Coronary artery (tissue), 2 donors: Measurements from ENCODE around the gene DHRS13.
"Not testable (repeated sequence)": the region's sequence is repeated elsewhere in the genome, so short reads cannot be mapped to it uniquely, and the experiment has no call there.

Experiments used
- DNase-seq: peaks from one replicate; pipeline ENCODE4 v3.0.0-alpha.2; 2017; ENCODE audit warnings: low spot score
- H3K27ac ChIP-seq, 2 donors: fragments of 200-600 bp; sonication (generic); one replicate each; pipeline ENCODE4 v1.5.1; 2016 to 2019
- H3K4me3 ChIP-seq: fragments of 200-600 bp; sonication (generic); 2 replicates; pipeline ENCODE4 v1.5.1; 2016; ENCODE audit warnings: mild to moderate bottlenecking, moderate library complexity
- TF ChIP-seq, protein P1 (sequence below): fragments of 200-600 bp; sonication (generic); IDR thresholded peaks from one replicate; pipeline ENCODE4 v1.5.1; 2019; ENCODE audit warnings: antibody characterized with exemption

The DHRS13 gene

DNA sequence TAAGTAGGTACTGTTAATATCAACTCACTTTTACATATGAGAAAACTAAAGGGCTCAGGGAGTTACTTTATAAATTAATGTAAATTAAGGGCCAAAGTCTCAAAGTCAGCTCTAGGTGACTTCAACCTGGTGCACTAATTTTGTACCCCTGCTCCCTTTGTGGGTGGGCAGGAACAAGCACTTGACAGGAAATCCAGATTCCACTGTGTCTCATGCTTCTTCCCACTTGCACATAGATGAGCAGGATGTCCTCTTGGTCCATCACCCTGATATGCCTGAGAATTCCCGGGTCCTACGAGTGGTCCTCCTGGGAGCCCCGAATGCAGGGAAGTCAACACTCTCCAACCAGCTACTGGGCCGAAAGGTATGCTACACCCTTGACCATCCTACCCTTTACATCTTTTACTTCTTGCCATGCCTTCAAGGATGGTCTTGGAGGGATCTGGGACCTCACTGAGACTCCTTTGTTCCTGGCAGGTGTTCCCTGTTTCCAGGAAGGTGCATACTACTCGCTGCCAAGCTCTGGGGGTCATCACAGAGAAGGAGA, 46.8 kb downstream of the DHRS13 start:
- no peak for DNase-seq
- Histone ChIP-seq H3K27ac (no peak overlapping the region), H3K4me3 (no peak overlapping the region)
- TF ChIP-seq, protein P1, sequence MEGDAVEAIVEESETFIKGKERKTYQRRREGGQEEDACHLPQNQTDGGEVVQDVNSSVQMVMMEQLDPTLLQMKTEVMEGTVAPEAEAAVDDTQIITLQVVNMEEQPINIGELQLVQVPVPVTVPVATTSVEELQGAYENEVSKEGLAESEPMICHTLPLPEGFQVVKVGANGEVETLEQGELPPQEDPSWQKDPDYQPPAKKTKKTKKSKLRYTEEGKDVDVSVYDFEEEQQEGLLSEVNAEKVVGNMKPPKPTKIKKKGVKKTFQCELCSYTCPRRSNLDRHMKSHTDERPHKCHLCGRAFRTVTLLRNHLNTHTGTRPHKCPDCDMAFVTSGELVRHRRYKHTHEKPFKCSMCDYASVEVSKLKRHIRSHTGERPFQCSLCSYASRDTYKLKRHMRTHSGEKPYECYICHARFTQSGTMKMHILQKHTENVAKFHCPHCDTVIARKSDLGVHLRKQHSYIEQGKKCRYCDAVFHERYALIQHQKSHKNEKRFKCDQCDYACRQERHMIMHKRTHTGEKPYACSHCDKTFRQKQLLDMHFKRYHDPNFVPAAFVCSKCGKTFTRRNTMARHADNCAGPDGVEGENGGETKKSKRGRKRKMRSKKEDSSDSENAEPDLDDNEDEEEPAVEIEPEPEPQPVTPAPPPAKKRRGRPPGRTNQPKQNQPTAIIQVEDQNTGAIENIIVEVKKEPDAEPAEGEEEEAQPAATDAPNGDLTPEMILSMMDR = no peak

- TF ChIP-seq, protein P1 = no peak
- Histone ChIP-seq H3K27ac (peak overlapping the region; percentile 44 to 61), H3K4me3 (peak overlapping the region; percentile 71)
- no peak for DNase-seq
Measured at GRCh38 chr17:28855336-28855679, 47.6 kb downstream of the DHRS13 start.

GRCh38 chr17:28854457-28855335, 48.2 kb downstream of the DHRS13 start, which contains the start of gene ERAL1:
ERAL1 (plus strand) TSS chr17:28855016; CDS start chr17:28855035, 19 bp downstream.
- TF ChIP-seq, protein P1 = no peak
- peak within 1 kb of the TSS; percentile 71 for H3K4me3 ChIP-seq
- H3K27ac ChIP-seq = peak within 1 kb of the TSS; percentile 44 to 61
- DNase-seq = peak; percentile 87

- DNase-seq = no peak
- no peak overlapping the region for H3K4me3 ChIP-seq
- TF ChIP-seq, protein P1 = no peak
- H3K27ac ChIP-seq = no peak overlapping the region
Measured at GRCh38 chr17:28853295-28853694, 49.6 kb downstream of the DHRS13 start.

DNA sequence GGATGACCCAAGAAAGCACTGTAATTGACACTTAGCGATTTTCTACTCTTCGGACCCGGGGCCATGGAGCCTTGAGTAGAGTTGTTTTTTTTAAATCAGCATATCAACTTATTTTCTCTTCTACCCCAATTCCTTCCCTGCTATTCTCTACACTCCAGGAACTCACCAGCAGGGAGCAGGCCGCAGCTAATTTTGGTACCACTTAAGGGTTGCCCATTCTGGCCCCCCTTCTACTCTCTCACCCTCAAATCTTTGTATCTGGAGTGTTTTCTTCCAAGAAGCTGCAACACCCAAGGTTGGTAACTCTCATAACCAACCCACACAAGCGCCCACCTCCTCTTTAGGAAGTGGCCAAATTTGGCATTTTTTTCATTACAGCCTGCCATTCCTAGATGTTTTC, 53.6 kb downstream of the DHRS13 start:
- Histone ChIP-seq H3K27ac (no peak overlapping the region), H3K4me3 (no peak overlapping the region)
- TF ChIP-seq, protein P1 = no peak
- no peak for DNase-seq

DNA sequence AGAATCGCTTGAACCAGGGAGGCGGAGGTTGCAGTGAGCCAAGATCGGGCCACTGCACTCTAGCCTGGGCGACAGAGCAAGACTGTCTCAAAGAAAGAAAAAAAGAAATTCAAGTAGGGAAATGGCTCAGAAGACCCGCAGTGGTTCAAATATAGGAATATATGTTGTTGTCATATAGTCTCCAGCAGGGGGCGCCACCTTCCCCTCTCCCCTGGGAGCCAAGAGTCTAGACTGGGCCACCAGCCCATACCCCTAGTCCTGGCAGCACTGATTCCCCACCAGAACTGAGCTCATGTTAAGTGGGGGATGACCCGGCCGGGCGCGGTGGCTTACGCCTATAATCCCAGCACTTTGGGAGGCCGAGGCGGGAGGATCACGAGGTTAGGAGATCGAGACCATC, 54.2 kb downstream of the DHRS13 start:
- not testable (repeated sequence) for H3K27ac ChIP-seq, DNase-seq

More for the DNA sequence above, 54.2 kb downstream of the DHRS13 start:
- not testable (repeated sequence) for H3K4me3 ChIP-seq
